Kidney capillary endothelial cell (primary cell): Measurements from ENCODE around the gene FGF13.

Source experiments
- DNase-seq: peaks from one replicate; pipeline ENCODE4 v3.0.0-alpha.2; 2018; ENCODE audit warnings: low spot score

FGF13 gene

DNA sequence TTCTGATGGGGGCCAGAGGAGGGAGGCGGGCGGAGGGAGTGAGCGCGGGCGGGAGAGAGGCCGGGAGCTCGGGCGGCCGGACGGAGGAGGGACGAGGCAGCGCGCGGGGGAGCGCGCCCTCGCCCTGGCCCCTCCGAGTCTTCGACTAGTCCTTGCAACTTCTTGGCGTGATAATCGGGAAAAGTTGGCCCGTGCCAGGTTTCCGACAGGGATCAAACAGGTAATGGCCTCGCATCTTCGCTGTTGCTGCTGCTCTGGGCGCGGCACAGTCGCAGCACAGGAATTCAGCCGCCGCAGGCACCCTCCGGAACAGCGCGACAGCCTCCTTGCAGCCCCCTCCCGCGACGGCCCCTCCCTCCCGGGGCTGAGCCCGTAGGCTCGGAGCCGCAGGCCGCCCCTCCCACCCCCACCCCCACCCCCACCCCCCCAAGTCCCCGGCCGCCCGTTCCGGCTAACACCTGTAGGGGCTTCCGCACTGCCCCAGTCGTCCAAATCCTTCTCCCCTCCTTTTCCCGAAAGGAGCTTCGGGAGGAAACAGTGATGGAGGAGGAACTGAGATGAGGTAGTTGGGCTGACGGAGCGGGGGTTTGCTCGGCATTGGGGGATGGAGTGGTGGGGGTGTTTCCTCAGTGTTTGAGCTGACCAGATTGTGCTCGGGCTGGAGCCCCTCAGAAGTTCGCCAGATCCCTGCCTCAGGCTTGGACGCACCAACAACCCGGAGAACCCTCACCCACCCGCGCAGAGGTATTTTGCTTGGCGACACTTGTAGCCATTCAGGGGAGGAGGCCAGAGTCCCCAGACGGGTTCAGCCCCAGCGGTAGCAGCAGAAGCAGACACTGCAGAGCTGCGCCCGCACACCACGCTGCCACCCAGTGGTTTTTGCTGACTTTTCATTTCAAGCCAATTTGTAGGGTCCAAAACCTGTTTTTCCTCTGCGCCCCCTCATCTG, at the start of gene FGF13:
FGF13 (minus strand) TSS at position 319 of the 949 bp plus-strand sequence. CDS start 714 bp downstream, outside the sequence.
- no peak for DNase-seq

- DNase-seq: no peak
Observed at GRCh38 chrX:138759217-138759943, 47.9 kb upstream of the FGF13 start.

DNA sequence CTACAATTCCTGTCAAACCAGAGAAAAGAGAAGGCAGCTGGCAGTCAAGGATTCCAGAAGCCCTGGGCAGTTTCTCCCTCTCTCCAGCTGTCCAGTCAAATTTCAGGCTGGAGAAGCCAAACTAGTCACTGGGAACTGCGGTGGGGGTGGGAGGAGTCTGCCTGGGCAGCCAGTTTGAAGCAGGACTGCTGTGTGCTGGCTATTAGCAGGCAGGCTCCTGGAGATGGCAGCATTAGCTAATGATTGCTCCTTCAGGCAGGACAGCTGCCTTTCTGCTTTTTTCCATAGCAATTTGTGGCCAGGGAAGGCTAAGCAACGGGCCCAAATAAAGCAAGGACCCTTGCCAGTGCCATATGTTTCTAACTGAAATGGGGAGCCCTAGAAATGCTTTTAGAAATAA, 44.7 kb upstream of the FGF13 start:
- no peak for DNase-seq

DNA sequence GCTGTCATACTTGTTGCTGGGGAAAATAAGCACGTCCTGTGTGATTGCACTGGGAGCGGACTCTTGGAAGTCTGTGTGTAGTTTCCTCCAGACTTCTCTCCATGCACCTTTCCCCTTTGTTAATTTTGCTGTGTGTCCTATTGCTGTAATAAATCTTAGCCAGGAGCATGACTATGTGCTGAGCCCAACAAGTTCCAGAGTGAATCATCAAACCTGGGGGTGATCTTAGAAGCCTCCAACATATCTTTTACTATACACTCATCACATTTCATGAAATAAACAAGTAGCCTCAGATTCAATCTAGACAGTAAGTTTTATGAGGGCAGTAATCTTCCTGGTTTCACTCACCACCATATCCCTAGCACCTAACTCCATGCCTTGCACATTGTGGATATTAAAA, 43.3 kb upstream of the FGF13 start:
- DNase-seq: no peak

DNA sequence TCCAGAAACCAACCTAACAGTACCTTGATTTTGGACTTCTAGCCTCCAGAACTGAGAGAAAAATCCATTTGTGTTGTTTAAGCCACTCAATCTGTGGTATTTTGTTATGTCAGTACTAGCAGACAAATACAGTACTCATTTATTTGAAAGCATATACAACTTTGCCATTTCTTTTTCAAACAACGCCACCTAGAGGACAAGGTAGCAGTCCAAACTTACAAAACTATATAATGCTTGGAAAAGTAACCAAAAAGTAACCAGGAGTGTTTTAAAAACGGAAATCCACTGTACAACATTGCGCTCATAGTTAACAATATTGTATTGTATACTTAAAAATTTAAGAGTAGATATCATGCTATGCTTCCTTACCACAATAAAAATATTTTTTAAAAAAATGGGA, 37.0 kb upstream of the FGF13 start:
- peak; percentile 36 for DNase-seq

DNA sequence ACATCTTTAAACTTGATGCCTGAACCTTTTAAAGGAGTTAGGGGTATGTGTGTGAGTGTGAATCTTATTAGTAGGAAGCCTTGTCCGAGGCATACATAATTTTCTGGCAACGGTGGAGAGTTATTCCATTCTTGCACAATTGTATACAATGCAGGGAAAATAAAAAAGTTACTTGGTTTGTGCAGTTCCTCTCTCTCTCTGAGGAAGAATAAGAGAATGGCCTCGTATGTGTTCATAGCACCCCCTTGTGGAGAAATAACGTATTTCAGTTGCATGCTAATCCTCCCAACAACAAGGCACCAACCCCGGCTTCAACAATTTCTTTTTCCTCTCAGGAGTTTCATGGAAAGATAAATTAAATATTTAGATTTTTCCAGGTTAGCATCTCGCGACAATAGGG, 33.7 kb upstream of the FGF13 start:
- DNase-seq: peak; percentile 49

DNA sequence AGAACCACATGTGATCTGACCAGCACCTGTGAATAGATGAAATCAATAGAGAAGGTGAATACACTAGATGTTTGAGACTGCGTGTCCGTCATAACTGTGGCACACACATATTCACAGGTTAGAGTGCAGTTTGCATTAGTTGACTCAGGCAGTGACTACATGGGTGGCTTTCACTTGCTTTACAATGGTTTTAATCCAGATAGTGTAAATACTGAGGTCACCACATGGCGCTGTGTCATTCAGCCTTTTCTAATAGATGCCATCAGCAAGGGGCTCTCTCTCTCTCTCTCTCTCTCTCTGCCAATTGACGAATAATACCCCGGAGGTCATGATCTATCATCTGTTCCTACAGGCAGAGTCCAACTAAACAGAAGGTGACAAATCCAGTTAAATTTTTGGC, 30.7 kb upstream of the FGF13 start:
- DNase-seq: no peak

DNA sequence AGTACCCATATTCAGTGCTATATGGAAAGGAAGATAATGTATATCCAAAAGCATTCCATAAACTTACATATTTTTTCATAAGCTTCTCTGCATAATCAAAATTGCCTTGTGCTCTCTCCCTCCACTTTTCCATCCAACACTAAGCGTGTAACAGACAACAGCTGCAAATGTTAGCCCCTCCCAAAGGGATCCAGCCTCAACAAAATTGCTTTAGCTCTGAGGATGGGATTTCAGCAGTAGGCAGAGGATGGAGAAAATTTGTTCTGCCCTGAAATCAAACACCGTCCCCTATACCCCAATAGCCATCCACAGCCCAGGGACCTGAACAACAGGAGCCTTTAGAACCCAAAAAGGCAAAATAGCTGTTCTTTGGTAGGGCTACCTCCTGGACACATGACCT, 28.8 kb upstream of the FGF13 start:
- DNase-seq: no peak

- no peak for DNase-seq
Observed at GRCh38 chrX:138723301-138723700, 11.8 kb upstream of the FGF13 start.

DNA sequence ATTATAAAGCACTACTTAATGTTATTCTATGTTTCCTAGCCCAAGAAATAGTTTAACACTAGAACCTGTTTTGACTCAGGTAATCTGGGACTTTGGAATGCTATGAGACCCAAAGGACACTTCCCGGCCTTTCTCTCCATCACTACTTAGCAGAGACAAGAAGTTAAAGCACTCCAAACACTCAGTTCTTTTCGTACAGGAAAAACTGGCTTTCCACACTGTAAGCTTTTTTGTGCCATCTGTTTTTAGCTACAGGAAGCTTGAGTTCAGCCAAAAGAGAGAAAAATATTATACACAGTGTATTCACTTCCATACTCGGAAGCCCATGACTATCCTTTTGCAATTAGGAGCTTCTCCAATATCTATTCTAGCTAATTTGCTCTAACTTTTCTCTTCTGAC, 7.9 kb upstream of the FGF13 start:
- DNase-seq: no peak

- no peak for DNase-seq
Observed at GRCh38 chrX:138718941-138719340, 7.4 kb upstream of the FGF13 start.

DNA sequence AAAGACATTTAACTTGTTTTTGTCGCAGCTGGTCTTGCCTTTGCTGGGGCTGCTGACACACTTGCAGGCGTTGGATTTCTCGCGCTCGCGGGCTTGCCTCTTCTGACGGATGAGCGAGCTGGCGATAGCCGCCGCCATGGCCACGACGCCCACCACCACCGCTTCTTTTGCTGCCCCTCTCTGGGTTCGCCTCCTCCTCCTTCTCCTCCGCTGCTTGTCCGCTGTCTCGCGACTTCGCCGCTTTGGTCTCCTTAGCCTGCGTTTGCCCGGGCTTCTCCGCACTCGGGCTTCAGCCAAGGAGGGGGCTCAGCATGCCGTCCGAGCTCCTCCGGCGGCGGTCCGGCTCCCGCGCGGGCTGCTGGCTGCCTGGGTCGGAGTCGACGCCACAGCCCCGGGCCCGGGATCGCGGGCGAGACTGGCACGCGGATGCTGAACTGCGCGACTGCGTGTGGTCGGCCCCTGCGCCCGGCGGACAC, 613 bp downstream of the FGF13 start:
- DNase-seq: peak; percentile 2

GRCh38 chrX:138709886-138710791, 1.4 kb downstream of the FGF13 start:
- no peak for DNase-seq

GRCh38 chrX:138708268-138708667, 3.2 kb downstream of the FGF13 start:
- no peak for DNase-seq

DNA sequence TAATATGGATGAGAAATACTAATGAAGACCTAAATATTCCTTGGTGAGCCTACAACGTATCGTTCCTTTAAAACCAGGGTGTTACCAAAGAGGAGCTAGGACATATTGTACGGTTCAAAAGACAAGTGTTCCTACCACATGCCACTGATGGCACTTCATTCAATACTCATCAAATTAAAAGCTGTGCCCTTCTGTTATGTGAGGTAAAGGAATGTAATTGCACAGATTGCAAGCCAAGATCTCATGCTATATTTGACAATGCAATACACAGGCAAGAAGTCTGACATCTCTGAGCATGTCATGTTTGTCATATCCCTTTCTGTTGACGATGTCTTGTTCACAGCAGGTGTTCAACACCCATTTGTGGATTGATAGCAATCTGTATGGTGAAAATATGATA, 6.9 kb downstream of the FGF13 start:
- no peak for DNase-seq

- no peak for DNase-seq
Observed at GRCh38 chrX:138704101-138704500, 7.4 kb downstream of the FGF13 start.

GRCh38 chrX:138692591-138692990, 18.9 kb downstream of the FGF13 start:
- no peak for DNase-seq

DNA sequence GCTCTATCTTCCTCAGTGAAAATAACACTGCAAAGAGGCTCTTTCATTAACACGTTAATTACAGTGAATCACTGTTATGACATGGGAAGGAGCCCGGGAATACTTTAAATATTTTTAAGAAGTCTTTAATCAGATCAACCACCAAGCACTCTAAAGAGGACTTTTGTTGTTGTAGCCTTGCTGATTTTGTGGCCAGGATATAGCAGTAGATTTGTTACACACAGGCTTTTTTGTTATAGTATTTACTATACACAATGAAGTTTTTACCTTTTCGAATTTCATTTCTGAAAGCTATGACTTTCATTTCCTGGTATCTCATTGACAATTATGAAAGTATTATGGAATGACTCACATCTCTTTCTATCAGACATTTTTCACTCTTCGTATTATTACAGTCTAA, 20.3 kb downstream of the FGF13 start:
- no peak for DNase-seq

DNA sequence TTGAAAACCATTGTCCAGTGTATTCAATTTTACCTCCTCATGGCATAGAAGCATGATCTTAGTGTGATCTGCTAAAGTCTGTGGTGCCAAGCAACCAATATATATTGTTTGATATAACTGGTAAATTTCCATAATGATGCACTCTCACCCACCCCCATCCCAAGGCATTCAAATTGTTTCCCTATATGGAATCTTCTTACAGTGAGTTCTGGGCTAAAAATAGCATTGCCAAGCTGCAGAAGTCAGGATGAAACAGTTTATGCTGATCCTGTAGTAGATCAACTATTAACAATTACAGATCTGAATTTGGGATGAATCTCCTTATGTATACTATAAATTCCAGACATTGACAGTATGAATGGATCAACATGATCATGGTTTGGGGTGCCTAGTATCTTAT, 20.9 kb downstream of the FGF13 start:
- DNase-seq: no peak

- DNase-seq: no peak
Observed at GRCh38 chrX:138683600-138683999, 27.9 kb downstream of the FGF13 start.

- DNase-seq: no peak
Observed at GRCh38 chrX:138669693-138670092, 41.8 kb downstream of the FGF13 start.

GRCh38 chrX:138664466-138664865, 47.1 kb downstream of the FGF13 start:
- DNase-seq: no peak
